Measurements from ENCODE around the gene CDH1. TPM values are rescaled to one million over a fixed set of nuclear protein-coding genes. Genes with fewer than 3 reads are reported as not detected.

CDH1 gene
- polyA plus RNA-seq, 3 donors, result 0.05 to 0.13 TPM; not detected in 1

DNA sequence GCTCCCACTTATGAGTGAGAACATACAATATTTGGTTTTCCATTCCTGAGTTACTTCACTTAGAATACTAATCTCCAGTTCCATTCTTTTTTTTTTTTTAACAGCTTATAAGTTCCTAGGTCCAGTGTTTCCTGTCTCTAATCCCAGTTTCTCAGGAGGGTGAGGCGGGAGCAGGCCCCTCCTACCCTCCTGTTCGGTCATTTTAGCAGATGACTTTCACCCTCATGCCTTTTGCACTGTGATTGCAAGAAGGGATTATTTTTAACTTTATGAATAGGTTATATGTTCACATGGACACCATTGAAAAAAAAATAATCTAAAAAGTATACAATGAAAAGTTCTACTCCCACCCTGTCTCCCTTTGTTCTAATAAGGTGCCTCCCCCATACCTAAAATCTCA lies 47.6 kb downstream of the CDH1 start:
- H2AFZ ChIP-seq (ENCODE audit: insufficient read depth, low read depth, low read length, poor library complexity, severe bottlenecking), result no peak overlapping the region
- H4K20me1 ChIP-seq (ENCODE audit: insufficient read depth, low read length), result no peaks in the 10 kb centered on the region
- no peaks in the 10 kb centered on the region for H3K36me3 ChIP-seq (replicated peaks in 1 of 2; ENCODE audit: control insufficient read depth in 1 of 2, insufficient read depth in 2 of 2, low read length in 2 of 2)
- peaks cover 24 to 26% of the 10 kb centered on the region in 2 donors for H3K4me1 ChIP-seq (ENCODE audit: control insufficient read depth in 1 of 2, insufficient read depth in 2 of 2, low read length in 2 of 2)
- TF ChIP-seq, protein P1, sequence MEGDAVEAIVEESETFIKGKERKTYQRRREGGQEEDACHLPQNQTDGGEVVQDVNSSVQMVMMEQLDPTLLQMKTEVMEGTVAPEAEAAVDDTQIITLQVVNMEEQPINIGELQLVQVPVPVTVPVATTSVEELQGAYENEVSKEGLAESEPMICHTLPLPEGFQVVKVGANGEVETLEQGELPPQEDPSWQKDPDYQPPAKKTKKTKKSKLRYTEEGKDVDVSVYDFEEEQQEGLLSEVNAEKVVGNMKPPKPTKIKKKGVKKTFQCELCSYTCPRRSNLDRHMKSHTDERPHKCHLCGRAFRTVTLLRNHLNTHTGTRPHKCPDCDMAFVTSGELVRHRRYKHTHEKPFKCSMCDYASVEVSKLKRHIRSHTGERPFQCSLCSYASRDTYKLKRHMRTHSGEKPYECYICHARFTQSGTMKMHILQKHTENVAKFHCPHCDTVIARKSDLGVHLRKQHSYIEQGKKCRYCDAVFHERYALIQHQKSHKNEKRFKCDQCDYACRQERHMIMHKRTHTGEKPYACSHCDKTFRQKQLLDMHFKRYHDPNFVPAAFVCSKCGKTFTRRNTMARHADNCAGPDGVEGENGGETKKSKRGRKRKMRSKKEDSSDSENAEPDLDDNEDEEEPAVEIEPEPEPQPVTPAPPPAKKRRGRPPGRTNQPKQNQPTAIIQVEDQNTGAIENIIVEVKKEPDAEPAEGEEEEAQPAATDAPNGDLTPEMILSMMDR (IDR thresholded peaks at IDR 0.05), result no peak
- H3K27me3 Mint-ChIP-seq (ENCODE audit: low read depth in 3 of 3), result peaks cover 1 to 9% (median 3%) of the 10 kb centered on the region in 3 donors
- no peak overlapping the region for H3K9ac ChIP-seq (ENCODE audit: insufficient read depth, low read length, poor library complexity, severe bottlenecking)
- H3K4me1 Mint-ChIP-seq, result peaks cover 20% of the 10 kb centered on the region
- H3K79me2 ChIP-seq (ENCODE audit: insufficient read depth, low read length), result no peaks in the 10 kb centered on the region
- no peak overlapping the region for H3K4me3 ChIP-seq (replicated peaks in 1 of 3; ENCODE audit: low read depth in 2 of 3, low read length in 3 of 3)
- H3K9me3 ChIP-seq (replicated peaks in 1 of 2; ENCODE audit: control insufficient read depth in 1 of 2, insufficient read depth in 1 of 2, low read length in 2 of 2), result no peaks in the 10 kb centered on the region
- H3K4me3 Mint-ChIP-seq, result no peak overlapping the region
- intact Hi-C loops (cut with micrococcal nuclease), result no loop called here
- DNase-seq, result no peak
- H3K27ac ChIP-seq (ENCODE audit: low read depth in 1 of 2, low read length in 2 of 2), result no peak overlapping the region
- H3K36me3 Mint-ChIP-seq, result no peaks in the 10 kb centered on the region
- H3K4me2 ChIP-seq (replicated peaks; ENCODE audit: extremely low read depth, low read length, poor library complexity, severe bottlenecking), result no peak overlapping the region
- H3K27ac Mint-ChIP-seq, result no peak overlapping the region
- no CpG with 5 or more reads among the region's 2 CpGs for WGBS (ENCODE audit: insufficient coverage)
- peaks cover 0 to 3% (median 0%) of the 10 kb centered on the region in 7 donors for H3K9me3 Mint-ChIP-seq
- H3K27me3 ChIP-seq (ENCODE audit: control insufficient read depth in 2 of 2, insufficient read depth in 2 of 2, low read length in 2 of 2), result no peaks in the 10 kb centered on the region

DNA sequence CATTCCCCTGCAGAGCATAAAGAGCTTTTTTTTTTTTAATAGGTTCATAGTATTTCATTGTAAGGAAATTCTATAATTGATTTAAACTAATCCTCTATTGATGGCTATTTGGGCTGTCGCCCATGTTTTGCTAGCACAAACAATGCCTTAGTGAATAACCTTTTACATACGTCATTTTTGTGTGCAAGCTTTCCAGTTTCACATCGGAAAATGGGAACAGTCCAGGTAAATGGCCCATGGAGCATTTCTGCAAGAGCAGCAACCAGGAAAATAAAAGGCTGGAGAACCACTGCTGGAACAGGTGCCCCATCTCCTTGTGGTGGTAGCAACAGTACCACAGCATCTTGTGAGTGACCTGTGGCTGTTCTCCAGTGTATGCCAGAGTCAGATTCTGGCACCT lies 48.6 kb downstream of the CDH1 start:
- peaks cover 33 to 36% of the 10 kb centered on the region in 2 donors for H3K4me1 ChIP-seq (ENCODE audit: control insufficient read depth in 1 of 2, insufficient read depth in 2 of 2, low read length in 2 of 2)
- DNase-seq, result no peak
- intact Hi-C loops (cut with micrococcal nuclease), result no loop called here
- Mint-ChIP-seq H3K4me1 (peaks cover 29% of the 10 kb centered on the region), H3K4me3 (no peak overlapping the region), H3K9me3 (peaks cover 0 to 3% (median 0%) of the 10 kb centered on the region in 7 donors), H3K36me3 (no peaks in the 10 kb centered on the region), H3K27me3 (ENCODE audit: low read depth in 3 of 3) (peaks cover 1 to 9% (median 3%) of the 10 kb centered on the region in 3 donors), H3K27ac (no peak overlapping the region)
- H3K9me3 ChIP-seq (replicated peaks in 1 of 2; ENCODE audit: control insufficient read depth in 1 of 2, insufficient read depth in 1 of 2, low read length in 2 of 2), result no peaks in the 10 kb centered on the region
- H4K20me1 ChIP-seq (ENCODE audit: insufficient read depth, low read length), result no peaks in the 10 kb centered on the region
- H3K4me3 ChIP-seq (replicated peaks in 1 of 3; ENCODE audit: low read depth in 2 of 3, low read length in 3 of 3), result no peak overlapping the region
- H3K4me2 ChIP-seq (replicated peaks; ENCODE audit: extremely low read depth, low read length, poor library complexity, severe bottlenecking), result no peak overlapping the region
- H3K79me2 ChIP-seq (ENCODE audit: insufficient read depth, low read length), result no peaks in the 10 kb centered on the region
- 100% methylated on average over 2 of the region's 3 CpGs for WGBS (ENCODE audit: insufficient coverage)
- no peak overlapping the region for H2AFZ ChIP-seq (ENCODE audit: insufficient read depth, low read depth, low read length, poor library complexity, severe bottlenecking)
- H3K27me3 ChIP-seq (ENCODE audit: control insufficient read depth in 2 of 2, insufficient read depth in 2 of 2, low read length in 2 of 2), result no peaks in the 10 kb centered on the region
- TF ChIP-seq, protein P1 (IDR thresholded peaks at IDR 0.05), result no peak
- no peak overlapping the region for H3K9ac ChIP-seq (ENCODE audit: insufficient read depth, low read length, poor library complexity, severe bottlenecking)
- H3K36me3 ChIP-seq (replicated peaks in 1 of 2; ENCODE audit: control insufficient read depth in 1 of 2, insufficient read depth in 2 of 2, low read length in 2 of 2), result no peaks in the 10 kb centered on the region
- H3K27ac ChIP-seq (ENCODE audit: low read depth in 1 of 2, low read length in 2 of 2), result no peak overlapping the region
